ENCODE results near the gene PLSCR4.

Gene PLSCR4

DNA sequence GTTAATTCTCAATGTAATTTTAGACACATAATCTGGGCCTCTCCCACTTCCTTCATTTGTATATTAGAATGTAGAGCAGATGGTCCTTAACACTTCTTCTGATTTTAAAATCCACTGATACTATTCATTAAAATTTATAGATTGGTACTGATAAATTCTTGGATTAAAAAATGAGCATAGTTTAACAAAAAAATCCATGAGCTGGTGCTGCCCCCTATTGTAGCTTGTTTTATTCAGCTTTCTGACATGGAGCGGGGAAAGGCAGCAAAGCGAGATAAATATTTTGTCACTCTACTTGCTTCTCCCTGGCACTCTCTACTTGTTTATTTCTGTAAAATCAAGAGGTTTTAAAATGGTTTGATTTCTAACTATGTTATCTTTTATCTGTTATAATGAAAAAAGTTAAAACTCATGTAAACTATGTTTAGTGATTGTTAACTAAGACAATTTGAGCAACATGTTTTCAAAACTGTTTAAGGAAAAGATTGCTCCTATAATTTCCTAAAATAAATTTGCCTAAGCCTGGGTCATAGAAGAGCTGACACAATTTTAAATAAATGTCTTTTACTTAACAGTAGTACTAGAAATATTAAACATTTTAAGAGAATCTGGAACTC, 63.5 kb downstream of the PLSCR4 start:
- peak; percentile 5 for DNase-seq

DNA sequence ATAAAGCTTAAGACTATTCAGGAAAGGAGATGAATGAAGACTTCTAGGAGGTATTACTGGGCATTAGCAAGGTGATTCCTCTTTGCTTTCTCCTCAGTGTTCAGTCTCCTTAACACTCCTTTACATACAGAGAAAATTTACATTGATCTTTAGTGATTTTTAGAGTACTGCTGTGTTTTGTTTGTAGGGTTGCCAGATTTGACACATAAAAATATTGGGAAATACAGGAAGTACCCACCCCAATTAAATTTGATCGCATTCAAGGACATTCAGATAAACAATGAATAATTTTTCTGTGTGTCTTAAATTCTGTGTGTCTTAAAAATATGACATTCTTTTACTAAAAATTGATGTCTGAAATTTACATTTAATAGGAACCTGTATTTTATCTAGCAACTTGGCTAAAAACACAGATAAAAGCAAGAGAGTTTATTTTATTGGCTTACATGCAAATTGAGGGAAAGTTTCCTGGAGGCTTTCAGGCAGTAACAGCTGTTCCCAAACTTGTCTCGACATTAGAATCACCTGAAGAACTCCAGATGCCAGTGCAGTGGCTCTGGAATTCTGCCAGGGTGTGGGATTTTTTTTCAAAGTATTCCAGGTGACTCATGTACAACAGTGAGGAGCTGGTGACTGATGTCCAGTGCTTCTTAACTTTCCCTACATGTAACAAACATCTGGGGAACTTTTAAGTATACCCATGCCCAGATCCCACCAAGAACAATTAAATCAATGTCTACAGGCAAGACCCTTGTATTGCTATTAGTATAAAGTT, 66.5 kb downstream of the PLSCR4 start:
- DNase-seq = peak; percentile 3

DNA sequence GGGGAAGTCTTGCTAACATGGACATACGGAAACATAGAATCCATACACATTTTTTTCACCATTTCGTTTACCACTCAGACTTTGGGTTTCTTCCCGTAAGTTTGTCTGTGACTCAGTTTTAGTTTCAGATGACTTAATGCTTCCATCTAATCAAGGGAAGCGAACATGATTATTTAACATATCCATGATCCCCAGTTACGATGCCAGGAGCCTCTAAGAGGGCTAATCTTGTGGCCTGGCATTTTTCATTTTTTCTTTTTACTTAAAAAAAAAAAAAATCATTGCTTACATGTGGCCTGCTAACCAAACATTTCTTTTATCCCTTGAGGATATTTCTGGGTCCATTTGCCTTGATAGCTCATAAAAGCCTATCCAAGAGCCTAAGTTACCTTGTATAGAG, 69.7 kb downstream of the PLSCR4 start:
- no peak for DNase-seq

DNA sequence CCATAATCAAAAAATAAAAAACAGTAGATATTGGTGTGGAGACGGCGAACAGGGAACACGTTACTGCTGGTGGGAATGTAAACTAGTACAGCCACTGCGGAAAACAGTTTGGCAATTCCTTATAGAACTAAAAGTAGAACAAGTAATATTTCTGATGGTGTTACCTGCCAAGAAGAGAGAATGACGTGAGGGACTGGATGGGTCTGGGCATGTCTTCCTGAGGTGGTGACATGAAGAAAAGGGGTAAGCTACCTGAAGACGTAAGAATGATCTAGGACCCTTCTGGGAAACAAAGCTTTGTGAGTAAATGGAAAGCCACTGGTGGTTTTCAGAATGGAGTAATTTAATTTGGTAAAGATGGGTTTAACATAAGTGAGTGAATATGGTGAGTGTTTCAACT, 70.5 kb downstream of the PLSCR4 start:
- DNase-seq = no peak

DNA sequence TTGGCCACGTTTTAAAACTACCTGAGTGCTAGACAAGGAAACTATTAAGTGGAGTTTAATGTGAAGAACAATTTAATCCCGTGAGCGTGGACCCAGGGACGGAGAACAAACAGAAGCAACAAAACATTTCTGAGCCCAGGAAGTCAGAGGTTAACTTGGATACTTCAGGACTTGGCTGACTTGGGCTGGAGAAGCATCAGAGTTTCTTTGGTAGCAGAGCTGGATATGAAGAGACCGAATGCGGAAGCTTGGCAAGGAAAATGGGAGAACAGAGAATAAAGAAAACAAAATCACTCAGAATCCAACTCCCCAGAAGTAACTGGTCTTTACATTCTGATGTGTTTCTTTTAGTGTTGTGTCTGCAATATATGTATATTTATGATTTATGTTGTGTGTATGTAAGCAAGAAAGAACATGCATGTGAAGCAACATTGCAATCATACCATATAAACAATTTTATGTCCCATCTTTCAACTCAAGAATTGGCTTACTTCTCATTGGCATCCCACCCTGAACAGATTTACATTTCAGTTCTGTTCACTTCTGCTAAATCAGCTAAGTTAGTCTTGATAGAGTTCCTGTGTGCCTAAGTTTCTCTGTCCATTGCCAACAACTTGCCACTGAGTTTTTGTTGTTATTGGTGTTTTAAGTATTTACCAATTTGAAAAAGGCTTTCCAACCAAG, 72.8 kb downstream of the PLSCR4 start:
- no peak for DNase-seq

DNA sequence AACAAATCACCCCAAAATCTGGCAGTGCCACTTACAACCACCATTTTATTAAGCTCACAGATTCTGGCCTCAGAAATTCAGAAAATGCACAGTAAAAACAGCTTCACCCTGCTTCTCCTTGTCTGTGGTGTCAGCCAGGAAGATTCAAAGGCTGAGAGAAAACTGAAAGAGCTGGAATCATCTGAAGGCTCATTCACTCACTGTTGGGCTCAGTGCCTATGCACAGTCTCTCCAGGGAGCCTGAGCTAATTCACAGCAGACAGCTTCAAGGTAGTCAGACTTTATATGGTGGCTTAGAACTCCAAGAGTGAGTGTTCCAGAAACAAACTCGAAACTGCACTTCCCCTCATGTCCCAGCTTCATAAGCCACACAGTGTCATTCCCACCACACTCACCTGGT, 73.4 kb downstream of the PLSCR4 start:
- DNase-seq = no peak

DNA sequence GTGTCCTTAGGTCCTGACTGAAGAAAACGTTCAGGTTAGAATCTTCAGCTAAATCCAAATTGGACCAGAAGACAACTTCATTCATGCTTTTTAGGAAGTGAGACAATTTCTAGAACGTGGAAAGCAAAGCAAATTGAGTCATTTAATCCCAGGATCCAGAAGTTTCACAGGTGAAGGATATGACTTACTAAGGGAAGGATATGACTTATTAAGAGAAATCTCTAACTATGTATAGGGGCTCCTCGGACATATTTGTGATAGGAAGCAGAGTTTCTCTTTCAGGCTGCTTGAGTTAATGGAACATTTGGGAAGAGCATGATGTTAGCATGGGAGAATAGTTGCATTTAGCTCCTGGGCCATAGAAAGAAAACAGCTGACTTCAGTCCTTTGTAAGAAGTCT, 73.8 kb downstream of the PLSCR4 start:
- DNase-seq = no peak

DNA sequence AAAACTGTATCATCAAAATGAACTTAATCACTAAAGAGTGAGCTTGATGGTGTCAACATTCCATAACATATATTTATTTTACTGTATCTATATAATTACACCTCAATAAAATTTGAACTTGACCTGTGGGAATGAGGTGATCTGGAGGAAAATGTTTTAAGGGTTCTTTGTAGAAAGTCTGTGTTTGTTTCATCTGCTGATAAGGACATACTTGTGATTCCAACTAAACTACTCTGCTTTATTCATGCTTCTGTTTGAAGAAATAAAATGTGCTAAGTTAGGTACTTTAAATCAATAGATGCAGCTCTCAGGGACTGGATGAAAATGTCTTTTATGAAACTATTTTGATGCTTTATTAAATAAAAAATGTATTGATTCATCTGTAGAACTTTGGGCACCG, 78.3 kb downstream of the PLSCR4 start:
- no peak for DNase-seq

- no peak for DNase-seq
Observed at GRCh38 chr3:146170591-146170990, 80.3 kb downstream of the PLSCR4 start.

- DNase-seq = no peak
Observed at GRCh38 chr3:146169891-146170290, 81.0 kb downstream of the PLSCR4 start.

- DNase-seq = no peak
Observed at GRCh38 chr3:146166826-146167225, 84.1 kb downstream of the PLSCR4 start.

DNA sequence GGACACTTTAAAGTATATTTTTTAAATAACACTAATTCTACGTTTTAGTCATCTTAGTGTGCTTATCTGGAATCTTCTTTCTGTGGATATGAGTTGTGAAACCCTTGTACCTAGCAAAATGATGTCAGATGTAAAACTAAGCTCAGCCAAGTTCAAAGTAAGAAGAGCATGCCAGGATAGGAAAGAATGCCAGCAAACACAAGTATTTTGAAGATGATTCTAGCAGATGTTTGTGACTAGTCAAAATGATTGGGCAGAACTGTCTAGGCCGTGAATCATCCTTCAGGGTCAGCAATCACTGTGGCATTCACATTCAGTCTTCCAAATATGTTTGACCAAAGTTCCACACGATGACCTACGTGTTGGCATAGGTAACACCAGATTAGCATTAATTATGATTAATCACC, 84.5 kb downstream of the PLSCR4 start:
- DNase-seq = no peak

GRCh38 chr3:146165877-146166276, 85.0 kb downstream of the PLSCR4 start:
- no peak for DNase-seq

DNA sequence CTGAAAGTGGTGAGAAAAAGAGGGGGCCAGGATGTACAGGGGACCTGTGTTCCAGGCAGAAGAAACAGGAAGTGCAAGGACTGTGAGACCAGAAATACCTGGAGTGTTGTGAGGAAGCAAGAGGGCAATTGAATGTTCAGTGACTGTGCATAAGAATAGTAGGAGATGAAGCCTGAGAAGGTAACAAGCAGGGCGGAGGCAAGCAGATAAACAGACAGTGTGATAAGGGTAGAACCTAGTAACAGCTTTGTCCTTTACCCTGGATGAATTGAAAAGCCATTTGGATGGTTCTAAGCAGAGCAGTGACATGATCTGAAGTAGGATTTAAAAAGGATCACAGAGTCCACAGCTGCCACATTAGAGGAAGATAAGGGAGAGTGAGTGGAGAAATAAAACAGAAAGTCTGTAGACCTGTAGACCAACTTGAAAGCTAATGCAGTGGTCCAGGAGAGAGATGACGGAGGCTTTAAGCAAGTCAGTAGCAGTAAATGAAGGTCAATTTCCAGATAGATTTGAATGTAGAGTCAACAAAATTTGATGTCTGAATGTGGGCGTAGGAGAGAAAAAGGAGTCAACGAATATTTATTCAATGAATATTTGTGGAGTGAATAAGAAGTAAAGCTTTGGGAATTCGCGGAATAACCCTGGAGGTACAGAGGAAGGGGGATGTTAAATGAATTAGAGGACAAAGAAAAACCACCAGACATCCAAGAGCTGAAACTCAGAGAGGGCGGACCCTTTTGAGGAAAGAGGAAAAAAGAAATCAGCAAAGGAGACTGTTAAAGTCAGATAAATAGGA, 85.7 kb downstream of the PLSCR4 start:
- no peak for DNase-seq

GRCh38 chr3:146164506-146164905, 86.4 kb downstream of the PLSCR4 start:
- DNase-seq = no peak

GRCh38 chr3:146164071-146164470, 86.8 kb downstream of the PLSCR4 start:
- no peak for DNase-seq

- DNase-seq = no peak
Observed at GRCh38 chr3:146163584-146163983, 87.3 kb downstream of the PLSCR4 start.

DNA sequence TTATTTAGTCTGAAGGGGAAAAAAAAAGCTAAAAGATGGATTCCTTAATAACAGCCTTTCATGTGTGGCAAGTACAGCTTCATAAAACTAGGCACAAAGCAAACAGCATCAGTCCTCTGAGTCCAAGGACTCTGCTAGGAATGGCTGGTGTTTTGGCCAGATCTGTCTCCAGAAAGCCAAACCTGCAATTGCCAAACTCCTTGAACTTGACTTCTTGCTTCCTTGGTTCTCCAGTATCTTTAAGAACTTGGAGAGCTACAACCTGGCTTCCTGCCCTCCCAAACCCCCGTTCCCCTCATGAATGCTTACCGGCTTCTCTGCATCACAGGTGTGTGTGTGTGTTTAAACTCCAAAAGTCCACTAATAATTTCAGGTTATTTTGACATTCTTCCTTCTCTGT, 88.3 kb downstream of the PLSCR4 start:
- DNase-seq = no peak

DNA sequence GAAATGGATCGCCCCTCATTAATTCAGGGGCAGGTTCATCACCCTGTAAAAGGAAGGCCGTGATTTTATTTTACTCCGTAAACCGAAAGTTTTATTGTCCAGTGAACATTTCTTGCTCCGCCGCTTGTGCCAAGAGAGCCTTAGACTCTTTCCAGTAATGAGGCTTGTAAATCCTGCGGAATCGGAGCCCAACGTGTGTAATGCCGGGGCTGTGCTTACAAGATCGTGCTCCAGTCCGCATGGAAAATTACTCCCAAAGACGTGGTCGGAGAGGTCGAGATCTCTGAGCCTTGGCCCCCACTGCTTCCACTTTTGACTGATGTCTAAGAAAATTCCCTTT, 89.3 kb downstream of the PLSCR4 start:
- DNase-seq = no peak

GRCh38 chr3:146160964-146161662, 89.8 kb downstream of the PLSCR4 start, which contains the start of gene PLOD2:
TSS of gene PLOD2 (minus strand) at chr3:146161184. CDS start at chr3:146160989, 195 bp downstream.
- peak; percentile 82 for DNase-seq

- DNase-seq = peak; percentile 71
Observed at GRCh38 chr3:146160321-146160963, 90.5 kb downstream of the PLSCR4 start.
